BLaER1 (cell line): ENCODE data around the gene ZIC4.

Experiments used
- H3K27ac ChIP-seq: shearing (Covaris generic); formaldehyde crosslinking; 2 replicates; pipeline ENCODE4 v1.8.1; 2022
- H3K27me3 ChIP-seq: shearing (Covaris generic); formaldehyde crosslinking; 2 replicates; pipeline ENCODE4 v1.8.1; 2022
- H3K36me3 ChIP-seq: shearing (Covaris generic); formaldehyde crosslinking; 2 replicates; pipeline ENCODE4 v1.8.1; 2022
- H3K4me1 ChIP-seq: shearing (Covaris generic); formaldehyde crosslinking; 2 replicates; pipeline ENCODE4 v1.8.1; 2022
- H3K4me2 ChIP-seq: shearing (Covaris generic); formaldehyde crosslinking; 2 replicates; pipeline ENCODE4 v1.8.1; 2022
- H3K4me3 ChIP-seq: shearing (Covaris generic); formaldehyde crosslinking; 2 replicates; pipeline ENCODE4 v1.8.1; 2022
- H3K9ac ChIP-seq: shearing (Covaris generic); formaldehyde crosslinking; 2 replicates; pipeline ENCODE4 v1.8.1; 2022
- H3K9me3 ChIP-seq: shearing (Covaris generic); formaldehyde crosslinking; 2 replicates; pipeline ENCODE4 v1.8.1; 2022
- H4K20me1 ChIP-seq: shearing (Covaris generic); formaldehyde crosslinking; 2 replicates; pipeline ENCODE4 v1.8.1; 2022
- Cebpa-rat ChIP-seq: shearing (Covaris generic); IDR thresholded peaks from 2 replicates; pipeline ENCODE4 v1.8.1; 2022

The ZIC4 gene

GRCh38 chr3:147423798-147424580 is 17.6 kb upstream of the ZIC4 start:
- Histone ChIP-seq H3K4me1 (no peaks in the 10 kb centered on the region), H4K20me1 (no peaks in the 10 kb centered on the region), H3K27ac (no peak overlapping the region), H3K9me3 (peaks cover 54% of the 10 kb centered on the region), H3K27me3 (peaks cover 34% of the 10 kb centered on the region), H3K9ac (no peak overlapping the region), H3K36me3 (no peaks in the 10 kb centered on the region), H3K4me2 (no peak overlapping the region), H3K4me3 (no peak overlapping the region)
- TF ChIP-seq Cebpa-rat: no peak

- Histone ChIP-seq H3K27ac (no peak overlapping the region), H3K9ac (no peak overlapping the region), H4K20me1 (no peaks in the 10 kb centered on the region), H3K27me3 (peaks cover 39% of the 10 kb centered on the region), H3K4me1 (no peaks in the 10 kb centered on the region), H3K4me2 (no peak overlapping the region), H3K36me3 (no peaks in the 10 kb centered on the region), H3K9me3 (peaks cover 59% of the 10 kb centered on the region), H3K4me3 (no peak overlapping the region)
- no peak for TF ChIP-seq Cebpa-rat
These were observed 17.1 kb upstream of the ZIC4 start for GRCh38 chr3:147423537-147423797.

- Histone ChIP-seq H3K4me1 (no peaks in the 10 kb centered on the region), H3K9me3 (peaks cover 62% of the 10 kb centered on the region), H3K4me2 (no peak overlapping the region), H3K27ac (no peak overlapping the region), H3K27me3 (peaks cover 39% of the 10 kb centered on the region), H3K9ac (no peak overlapping the region), H3K4me3 (no peak overlapping the region), H3K36me3 (no peaks in the 10 kb centered on the region), H4K20me1 (no peaks in the 10 kb centered on the region)
- no peak for TF ChIP-seq Cebpa-rat
These were observed 16.5 kb upstream of the ZIC4 start for GRCh38 chr3:147422601-147423536.

- H3K4me3 ChIP-seq: no peak overlapping the region
- H3K4me1 ChIP-seq: no peaks in the 10 kb centered on the region
- H3K4me2 ChIP-seq: no peak overlapping the region
- H3K36me3 ChIP-seq: no peaks in the 10 kb centered on the region
- no peaks in the 10 kb centered on the region for H4K20me1 ChIP-seq
- no peak overlapping the region for H3K9ac ChIP-seq
- peaks cover 39% of the 10 kb centered on the region for H3K27me3 ChIP-seq
- no peak for TF ChIP-seq Cebpa-rat
- peaks cover 62% of the 10 kb centered on the region for H3K9me3 ChIP-seq
- H3K27ac ChIP-seq: no peak overlapping the region
These were observed 15.9 kb upstream of the ZIC4 start for GRCh38 chr3:147422196-147422595.

GRCh38 chr3:147421184-147421912 is 15.0 kb upstream of the ZIC4 start:
- Histone ChIP-seq H3K4me2 (no peak overlapping the region), H3K9ac (no peak overlapping the region), H3K36me3 (no peaks in the 10 kb centered on the region), H3K27me3 (peaks cover 39% of the 10 kb centered on the region), H3K4me3 (no peak overlapping the region), H4K20me1 (no peaks in the 10 kb centered on the region), H3K27ac (no peak overlapping the region), H3K9me3 (peaks cover 62% of the 10 kb centered on the region), H3K4me1 (no peaks in the 10 kb centered on the region)
- TF ChIP-seq Cebpa-rat: no peak

GRCh38 chr3:147420353-147421183 is 14.2 kb upstream of the ZIC4 start:
- Histone ChIP-seq H3K27ac (no peak overlapping the region), H3K27me3 (peaks cover 45% of the 10 kb centered on the region), H3K36me3 (no peaks in the 10 kb centered on the region), H3K4me1 (no peaks in the 10 kb centered on the region), H3K9ac (no peak overlapping the region), H4K20me1 (no peaks in the 10 kb centered on the region), H3K9me3 (peaks cover 62% of the 10 kb centered on the region), H3K4me2 (no peak overlapping the region), H3K4me3 (no peak overlapping the region)
- no peak for TF ChIP-seq Cebpa-rat

GRCh38 chr3:147419781-147420224 is 13.5 kb upstream of the ZIC4 start:
- no peaks in the 10 kb centered on the region for H3K4me1 ChIP-seq
- no peak overlapping the region for H3K9ac ChIP-seq
- H3K4me3 ChIP-seq: no peak overlapping the region

GRCh38 chr3:147418808-147419701 is 12.7 kb upstream of the ZIC4 start:
- Histone ChIP-seq H3K4me1 (no peaks in the 10 kb centered on the region), H3K4me3 (no peak overlapping the region), H3K4me2 (no peak overlapping the region), H4K20me1 (no peaks in the 10 kb centered on the region), H3K36me3 (no peaks in the 10 kb centered on the region), H3K9me3 (peaks cover 56% of the 10 kb centered on the region), H3K27ac (no peak overlapping the region), H3K27me3 (peaks cover 46% of the 10 kb centered on the region), H3K9ac (no peak overlapping the region)
- no peak for TF ChIP-seq Cebpa-rat

More at GRCh38 chr3:147419781-147420224, 13.5 kb upstream of the ZIC4 start:
- Histone ChIP-seq H3K36me3 (no peaks in the 10 kb centered on the region), H3K27me3 (peaks cover 46% of the 10 kb centered on the region), H3K4me2 (no peak overlapping the region), H3K27ac (no peak overlapping the region), H4K20me1 (no peaks in the 10 kb centered on the region), H3K9me3 (peaks cover 62% of the 10 kb centered on the region)
- no peak for TF ChIP-seq Cebpa-rat
